GM21825 (cell line): ENCODE results near the gene HOXB4.

Experiments used
- ATAC-seq: cut with Tn5 transposase; IDR thresholded peaks from one replicate; pipeline ENCODE4 v1.9.1; 2021; ENCODE audit warnings: mild to moderate bottlenecking, moderate library complexity; ENCODE audit not compliant: unreplicated experiment

Gene HOXB4

GRCh38 chr17:48577946-48578615 is at the start of gene HOXB4:
HOXB4 (minus strand) TSS chr17:48578350; CDS start chr17:48578319, 31 bp downstream.
- peak; percentile 44 for ATAC-seq

- ATAC-seq = no peak
These were observed 49.0 kb upstream of the HOXB4 start for GRCh38 chr17:48627118-48627597.

GRCh38 chr17:48626245-48627117 is 48.3 kb upstream of the HOXB4 start, which contains the start of gene HOXB9:
HOXB9 (minus strand) TSS chr17:48626358; CDS start chr17:48626269, 89 bp downstream.
- no peak for ATAC-seq

- no peak for ATAC-seq
These were observed 47.5 kb upstream of the HOXB4 start for GRCh38 chr17:48625495-48626244.

- no peak for ATAC-seq
These were observed 46.7 kb upstream of the HOXB4 start for GRCh38 chr17:48624544-48625494.

GRCh38 chr17:48624118-48624517 is 46.0 kb upstream of the HOXB4 start:
- ATAC-seq = no peak

- no peak for ATAC-seq
These were observed 45.4 kb upstream of the HOXB4 start for GRCh38 chr17:48623583-48623982.

GRCh38 chr17:48622857-48623256 is 44.7 kb upstream of the HOXB4 start:
- ATAC-seq = no peak

- no peak for ATAC-seq
These were observed 43.6 kb upstream of the HOXB4 start for GRCh38 chr17:48621410-48622392.

GRCh38 chr17:48620461-48621139 is 42.5 kb upstream of the HOXB4 start:
- ATAC-seq = no peak

GRCh38 chr17:48619826-48620449 is 41.8 kb upstream of the HOXB4 start:
- no peak for ATAC-seq

- ATAC-seq = no peak
These were observed 40.2 kb upstream of the HOXB4 start for GRCh38 chr17:48618256-48618896.

GRCh38 chr17:48617471-48618255 is 39.5 kb upstream of the HOXB4 start:
- ATAC-seq = no peak

GRCh38 chr17:48616717-48617470 is 38.7 kb upstream of the HOXB4 start:
- no peak for ATAC-seq

GRCh38 chr17:48615963-48616716 is 38.0 kb upstream of the HOXB4 start:
- ATAC-seq = no peak
